Lower leg skin (tissue), 3 donors: ENCODE results near the gene ANKRD37.

ENCODE experiments used
- CTCF ChIP-seq, 3 donors: fragments of 450-650 bp; IDR thresholded peaks; one replicate each; pipeline ENCODE4 v1.5.1; 2016; ENCODE audit warnings: antibody characterized with exemption in 3 of 3, mild to moderate bottlenecking in 3 of 3, moderate library complexity in 2 of 3
- POLR2A ChIP-seq, 2 donors: fragments of 450-650 bp; IDR thresholded peaks; one replicate each; pipeline ENCODE4 v1.6.1; 2016 to 2017; ENCODE audit warnings: antibody characterized with exemption in 2 of 2, mild to moderate bottlenecking in 1 of 2, moderate library complexity in 1 of 2

DNA sequence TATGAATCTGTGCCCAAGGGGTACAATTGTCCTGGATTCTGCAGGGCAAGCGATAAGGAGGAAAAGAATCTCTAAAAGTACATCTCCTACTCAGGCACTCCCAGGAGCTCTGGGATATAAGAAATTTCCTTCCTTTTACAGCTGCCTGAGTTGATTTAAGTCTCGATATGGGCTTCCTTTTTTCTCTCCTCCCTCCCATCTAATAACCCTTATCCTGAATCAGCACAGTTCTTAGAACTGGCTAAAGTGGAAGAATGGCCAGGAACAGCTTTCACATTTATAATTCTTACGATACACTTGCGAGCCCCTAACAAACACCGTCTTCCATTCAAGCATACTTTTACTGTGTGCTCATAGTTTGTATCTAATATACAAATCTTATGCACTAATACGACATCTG is 22.1 kb upstream of the ANKRD37 start:
- no peak for TF ChIP-seq CTCF (IDR thresholded peaks at IDR 0.05)
- TF ChIP-seq POLR2A (IDR thresholded peaks at IDR 0.05): no peak
